Activated CD8-positive, alpha-beta memory T cell treated with anti-CD3 and anti-CD28 coated beads, Interleukin-2, amount 50 U/mL, for 24 hours (primary cell): ENCODE measurements around the gene CALML6.
"Not testable (repeated sequence)": the region's sequence is repeated elsewhere in the genome, so short reads cannot be mapped to it uniquely, and the experiment has no call there.

ENCODE experiments used
- DNase-seq: peaks from one replicate; pipeline ENCODE4 v3.0.0-alpha.2; 2020; ENCODE audit errors: extremely low read depth

CALML6 gene, protein sequence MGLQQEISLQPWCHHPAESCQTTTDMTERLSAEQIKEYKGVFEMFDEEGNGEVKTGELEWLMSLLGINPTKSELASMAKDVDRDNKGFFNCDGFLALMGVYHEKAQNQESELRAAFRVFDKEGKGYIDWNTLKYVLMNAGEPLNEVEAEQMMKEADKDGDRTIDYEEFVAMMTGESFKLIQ

DNA sequence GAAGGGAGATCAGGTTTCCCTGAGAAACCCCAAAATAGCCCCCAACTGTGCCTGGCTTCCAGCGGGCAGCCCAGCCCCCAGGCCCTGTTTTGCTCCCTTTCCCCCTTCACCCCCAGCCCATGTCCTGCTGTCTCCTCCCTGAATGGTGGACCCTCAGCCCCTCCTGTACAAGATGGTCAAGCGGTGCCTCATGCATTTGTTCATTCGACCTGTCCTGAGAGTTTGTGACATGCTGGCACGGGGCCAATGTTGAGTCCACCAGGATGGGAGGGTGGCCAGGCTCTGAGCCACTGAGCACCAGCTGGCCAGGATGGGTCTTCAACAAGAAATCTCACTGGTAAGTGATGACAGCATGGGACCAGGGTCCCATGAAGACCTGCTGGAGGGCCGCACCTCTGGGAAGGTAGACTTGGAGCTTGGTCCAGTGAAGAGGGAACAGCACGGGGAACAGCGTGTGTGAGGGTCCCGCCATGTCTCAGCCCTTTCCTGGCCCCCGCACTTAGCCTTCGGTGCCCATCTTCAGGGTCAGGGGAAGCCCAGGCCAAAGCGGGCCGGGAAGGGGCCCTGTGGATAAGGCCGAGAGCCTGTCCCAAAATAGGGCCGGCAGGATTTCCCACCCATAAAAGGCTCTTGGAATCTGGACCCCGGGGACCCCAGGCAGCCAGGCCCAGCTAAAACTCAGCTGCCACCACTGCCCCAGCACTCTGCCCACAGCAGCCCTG, at the start of gene CALML6:
CALML6 (plus strand) TSS at position 290 of the 722 bp plus-strand sequence; CDS start at position 311, 21 bp downstream.
- no peak for DNase-seq

- no peak for DNase-seq
Observed at GRCh38 chr1:1867164-1867563, 47.9 kb upstream of the CALML6 start.

- DNase-seq, result no peak
Observed at GRCh38 chr1:1869469-1869868, 45.6 kb upstream of the CALML6 start.

- no peak for DNase-seq
Observed at GRCh38 chr1:1872329-1872994, 42.6 kb upstream of the CALML6 start.

GRCh38 chr1:1873186-1873585, 41.9 kb upstream of the CALML6 start:
- no peak for DNase-seq

DNA sequence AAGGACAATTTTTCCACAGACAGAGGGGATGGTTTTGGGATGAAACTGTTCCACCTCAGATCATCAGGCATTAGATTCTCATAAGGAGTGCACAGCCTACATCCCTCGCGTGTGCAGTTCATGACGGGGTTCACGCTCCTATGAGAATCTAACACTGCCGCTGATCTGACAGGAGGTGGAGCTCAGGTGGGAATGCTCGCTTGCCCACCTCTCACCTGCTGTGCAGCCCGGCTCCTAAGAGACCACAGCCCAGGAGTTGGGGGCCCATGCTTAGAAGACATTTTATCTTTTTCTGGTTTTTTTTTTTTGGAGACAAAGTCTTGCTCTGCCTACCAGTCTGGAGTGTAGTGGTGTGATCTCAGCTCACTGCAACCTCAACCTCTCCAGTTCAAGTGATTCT, 40.2 kb upstream of the CALML6 start:
- no peak for DNase-seq

- DNase-seq, result no peak
Observed at GRCh38 chr1:1875932-1876331, 39.1 kb upstream of the CALML6 start.

DNA sequence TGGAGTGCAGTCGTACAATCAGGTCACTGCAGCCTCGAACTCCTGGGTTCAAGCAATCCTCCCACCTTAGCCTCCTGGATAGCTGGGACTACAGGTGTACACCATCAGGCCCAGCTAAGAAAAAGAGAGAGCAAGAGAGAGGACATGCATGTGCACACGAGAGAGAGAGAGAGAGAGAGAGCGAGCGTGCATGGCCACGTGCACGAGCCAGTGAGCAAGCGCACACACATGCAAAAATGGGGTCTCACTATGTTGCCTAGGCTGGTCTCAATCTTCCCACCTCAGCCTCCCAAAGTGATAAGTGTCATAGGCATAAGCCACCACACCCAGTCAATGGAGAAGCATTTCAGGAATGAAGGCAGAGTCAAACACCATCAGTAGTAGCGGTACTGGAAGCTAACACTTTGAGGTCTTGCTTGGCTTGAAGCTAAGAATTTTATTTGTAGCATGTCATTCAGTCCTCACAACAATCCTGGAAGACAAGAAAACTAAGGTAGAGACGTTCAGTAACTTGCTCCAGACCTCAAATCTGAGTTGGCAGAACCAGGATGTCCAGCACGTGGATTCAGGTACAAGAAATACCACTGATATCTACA, 38.6 kb upstream of the CALML6 start:
- no peak for DNase-seq

DNA sequence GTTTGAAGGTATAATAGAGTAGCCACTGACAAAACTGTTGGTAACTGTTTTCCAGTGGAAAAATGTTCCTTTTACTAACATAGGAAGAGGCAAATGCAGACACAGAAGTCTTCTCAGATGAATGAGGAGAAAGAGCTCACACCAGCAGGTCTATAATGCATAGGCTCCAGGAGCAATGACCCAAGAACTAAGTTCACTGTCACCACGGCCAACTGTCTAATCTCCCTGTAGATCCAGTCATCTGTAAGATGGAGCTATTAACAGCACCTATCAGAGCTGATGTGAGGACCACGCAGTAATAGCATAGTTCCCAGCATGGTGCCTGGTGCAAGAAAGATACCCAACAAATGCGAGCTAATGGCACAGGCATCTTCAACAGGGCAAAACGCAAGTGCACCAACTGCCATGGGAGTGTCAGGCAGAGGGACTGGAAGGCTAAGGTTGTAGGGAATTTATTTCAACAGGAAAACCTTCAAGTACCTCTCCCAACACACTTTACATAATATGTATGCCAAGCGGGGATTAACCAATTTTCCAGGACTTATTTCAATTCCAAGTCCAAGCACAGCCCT, 37.1 kb upstream of the CALML6 start:
- DNase-seq, result no peak

- no peak for DNase-seq
Observed at GRCh38 chr1:1879942-1880341, 35.1 kb upstream of the CALML6 start.

DNA sequence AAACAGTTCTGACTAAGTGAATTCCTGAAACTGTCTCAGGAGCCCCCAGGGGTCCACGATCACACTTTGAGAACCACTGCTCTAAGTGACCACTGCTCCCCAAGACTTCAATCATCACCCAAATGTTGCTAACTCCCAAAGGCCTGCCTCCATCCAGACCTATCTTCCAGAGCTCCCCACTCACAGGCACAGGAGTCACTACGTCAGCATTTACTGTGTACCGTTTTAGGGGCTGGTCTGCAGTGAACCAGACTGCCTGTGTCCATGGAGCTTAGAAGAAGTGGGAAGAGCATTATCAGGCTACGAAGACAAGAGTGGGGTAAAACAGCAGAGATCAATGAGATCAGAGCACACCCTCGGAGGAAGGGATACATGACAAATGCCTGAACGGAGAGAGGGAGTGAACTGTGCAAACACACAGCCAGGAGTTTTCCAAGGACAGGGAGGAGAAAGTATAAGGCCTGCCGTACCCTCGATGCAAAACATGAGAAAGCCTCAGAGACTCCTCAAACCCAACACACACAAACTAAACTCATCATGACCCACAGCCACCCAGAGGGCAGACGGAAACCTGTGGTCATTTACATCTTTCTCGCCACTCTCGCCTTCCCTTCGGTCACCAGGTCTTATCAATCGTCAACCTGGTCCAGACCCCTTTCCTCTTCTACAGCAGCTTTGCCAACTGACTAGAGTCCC, 34.3 kb upstream of the CALML6 start:
- no peak for DNase-seq

- no peak for DNase-seq
Observed at GRCh38 chr1:1881727-1882126, 33.3 kb upstream of the CALML6 start.

GRCh38 chr1:1883092-1883873, 31.8 kb upstream of the CALML6 start:
- DNase-seq, result no peak

- DNase-seq, result not testable (repeated sequence)
Observed at GRCh38 chr1:1883890-1884289, 31.2 kb upstream of the CALML6 start.

DNA sequence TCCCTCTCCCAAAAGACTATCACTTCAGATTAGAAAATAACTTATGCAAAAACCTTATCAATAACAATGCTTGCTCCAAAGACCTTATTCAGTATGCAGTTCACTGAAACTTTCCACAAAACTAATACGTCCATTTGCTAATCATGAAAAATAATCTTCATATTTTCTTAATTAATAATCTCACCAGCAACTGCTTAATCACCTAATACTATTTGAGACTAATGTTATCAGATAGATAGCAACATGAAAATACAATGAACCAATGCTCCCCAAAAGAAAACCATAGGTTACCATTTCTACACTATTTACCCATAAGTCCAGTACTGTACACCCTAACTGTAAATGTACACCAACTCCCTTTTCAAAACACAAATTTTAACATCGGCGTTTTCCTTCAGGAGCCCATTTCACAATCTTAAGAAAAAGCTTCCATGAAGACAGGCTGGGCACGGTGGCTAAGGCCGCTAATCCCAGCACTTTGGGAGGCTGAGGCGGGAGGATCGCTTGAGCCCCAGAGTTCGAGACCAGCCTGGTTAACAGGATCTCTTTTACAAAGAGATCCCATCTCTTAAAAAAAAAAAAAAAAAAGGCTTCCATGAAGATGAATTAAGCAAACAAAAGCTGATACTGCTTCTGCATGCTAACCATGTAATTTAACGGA, 25.8 kb upstream of the CALML6 start:
- no peak for DNase-seq

DNA sequence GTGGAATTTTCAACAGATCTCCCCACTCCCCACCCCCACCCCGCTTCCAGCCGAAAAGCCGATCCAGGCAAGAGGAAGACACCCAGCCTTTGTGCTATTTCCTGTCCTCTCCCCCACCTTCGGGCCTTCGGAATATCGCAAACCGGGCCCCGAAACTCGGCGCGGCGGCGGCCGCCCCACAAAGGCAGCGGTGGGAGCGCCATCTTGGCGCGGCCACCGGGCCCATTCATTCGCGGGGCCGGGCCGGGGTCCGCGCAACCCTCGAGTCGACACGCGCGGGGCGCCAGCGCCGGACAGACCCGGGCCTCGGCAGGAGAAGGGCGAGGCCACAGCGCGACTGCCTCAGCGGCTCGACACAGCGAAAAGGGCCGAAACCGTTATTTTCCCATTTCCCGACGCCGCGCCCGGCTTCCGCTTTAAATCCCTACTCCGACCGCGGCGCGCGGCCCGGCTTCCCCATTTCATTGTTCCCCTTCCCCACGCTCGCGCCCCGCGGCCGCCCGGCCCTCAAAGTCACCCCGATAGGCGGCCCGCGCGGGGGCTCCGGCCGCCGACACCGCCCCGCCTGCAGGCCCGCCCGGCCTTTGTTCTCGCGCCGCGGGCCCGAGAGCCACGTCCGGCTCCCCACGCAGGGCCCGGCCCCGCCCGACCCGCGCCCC, 25.1 kb upstream of the CALML6 start:
- no peak for DNase-seq

DNA sequence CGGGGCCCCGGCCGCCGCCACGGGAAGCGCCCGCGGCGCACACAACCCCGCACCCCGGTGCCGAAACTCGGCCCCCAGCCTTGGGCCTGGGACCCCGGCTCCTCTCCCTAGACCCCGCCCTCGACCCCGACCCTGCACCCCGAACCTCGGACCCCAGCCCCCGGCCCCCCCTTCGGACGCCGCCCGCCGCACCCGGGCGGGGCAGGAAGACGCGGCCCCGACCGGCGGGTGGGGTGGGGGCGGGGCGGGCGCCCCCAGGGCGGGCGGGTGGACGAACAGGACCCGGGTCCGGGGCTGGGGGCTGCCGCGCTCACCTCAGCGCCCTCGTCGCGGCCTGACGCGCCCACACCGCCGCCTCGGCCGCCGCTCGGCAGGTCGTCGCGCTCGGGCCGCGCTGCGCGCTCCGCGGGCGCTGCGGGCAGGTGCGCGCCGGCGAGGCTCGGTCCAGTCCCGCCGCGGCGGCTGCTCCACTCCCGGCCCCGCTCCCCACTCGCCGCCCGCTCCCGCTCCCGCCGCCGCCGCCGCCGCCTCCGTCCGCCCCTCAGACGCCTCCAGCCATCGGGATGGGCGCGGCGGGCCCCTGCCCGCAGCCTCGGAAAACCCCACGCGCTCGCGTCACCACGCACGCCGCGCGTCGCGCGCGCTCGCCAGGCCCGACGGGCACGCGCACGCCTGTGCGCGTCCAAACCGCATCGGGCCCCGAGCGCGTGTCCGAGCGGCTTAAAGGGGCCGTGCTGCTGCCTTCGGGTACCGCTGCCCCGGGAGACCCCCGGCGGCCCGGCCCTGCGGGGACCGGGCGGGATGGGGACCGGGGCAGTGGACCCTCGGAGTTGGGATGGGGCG, 24.3 kb upstream of the CALML6 start, which contains the start of gene GNB1:
GNB1 (minus strand) TSS at position 582 of the 843 bp plus-strand sequence. CDS start 65,634 bp downstream, outside the sequence.
- DNase-seq, result peak; percentile 58

- DNase-seq, result peak; percentile 27
Observed at GRCh38 chr1:1891349-1892078, 23.5 kb upstream of the CALML6 start.
